H1 (cell line): ENCODE results near the gene HOXB13.

ENCODE experiments used
- CBX8 ChIP-seq: fragments of 300-800, 300-1000 bp; sonication (generic); IDR thresholded peaks from 2 replicates; pipeline ENCODE4 v1.7.1; 2016; ENCODE audit warnings: low read depth, low read length, borderline replicate concordance
- PHF8 ChIP-seq: fragments of 200-600 bp; sonication (generic); conservative IDR thresholded peaks from 2 replicates; pipeline ENCODE4 v1.7.1; 2012; ENCODE audit warnings: low read depth, mild to moderate bottlenecking, inconsistent platforms, low read length, moderate library complexity
- POLR2A ChIP-seq, 2 experiments: IDR thresholded peaks; 1 replicate in 1 of 2; 2 replicates in 1 of 2; pipeline ENCODE4 v1.6.1; 2011; ENCODE audit warnings: low read depth in 2 of 2, low read length in 2 of 2, mild to moderate bottlenecking in 2 of 2; ENCODE audit errors: control extremely low read depth in 1 of 2
- RNF2 ChIP-seq: fragments of 200-900, 300-1000 bp; sonication (generic); IDR thresholded peaks from 2 replicates; pipeline ENCODE4 v1.7.1; 2016; ENCODE audit warnings: borderline replicate concordance, low read depth, mild to moderate bottlenecking, antibody characterized with exemption, low read length; ENCODE audit not compliant: poor library complexity, severe bottlenecking; ENCODE audit errors: missing control alignments
- SP2 ChIP-seq: IDR thresholded peaks from 2 replicates; pipeline ENCODE4 v1.6.1; 2012; ENCODE audit warnings: mild to moderate bottlenecking, low read length, inconsistent platforms

- TF ChIP-seq PHF8 (no peak), POLR2A (IDR thresholded peaks at IDR 0.05; ENCODE audit: control extremely low read depth in 1 of 2, low read depth in 2 of 2, low read length in 2 of 2) (no peak), CBX8 (no peak), SP2 (no peak), RNF2 (no peak)
Measured at GRCh38 chr17:48730240-48730550, 1.6 kb upstream of the HOXB13 start.
